Mesenchymal stem cell (in vitro differentiated cells and primary cell): ENCODE data around the gene CDC42BPB.

ENCODE experiments used
- DNase-seq: peaks from one replicate; pipeline ENCODE4 v3.0.0-alpha.2; 2013
- H2AFZ ChIP-seq: one replicate; pipeline ENCODE4 v1.6.1; 2013; ENCODE audit warnings: low read depth, mild to moderate bottlenecking, control low read depth, inconsistent platforms, low read length, moderate library complexity
- H2AK5ac ChIP-seq: 2 replicates; pipeline ENCODE4 v1.6.1; 2013; ENCODE audit warnings: low read length, moderate library complexity, mild to moderate bottlenecking, inconsistent platforms; ENCODE audit not compliant: severe bottlenecking
- H2BK120ac ChIP-seq: one replicate; pipeline ENCODE4 v1.6.1; 2013; ENCODE audit warnings: low read depth, mild to moderate bottlenecking, inconsistent platforms, low read length, moderate library complexity
- H2BK12ac ChIP-seq, 2 experiments: one replicate each; pipeline ENCODE4 v1.6.1; 2013; ENCODE audit warnings: inconsistent platforms in 2 of 2, low read length in 2 of 2, mild to moderate bottlenecking in 2 of 2, moderate library complexity in 2 of 2, control low read depth in 1 of 2
- H2BK15ac ChIP-seq: one replicate; pipeline ENCODE4 v1.6.1; 2013; ENCODE audit warnings: mild to moderate bottlenecking, low read depth, inconsistent platforms; ENCODE audit not compliant: poor library complexity, severe bottlenecking
- H2BK5ac ChIP-seq: 2 replicates; pipeline ENCODE4 v1.6.1; 2013; ENCODE audit warnings: low read depth, mild to moderate bottlenecking, low read length, control low read depth, inconsistent platforms; ENCODE audit not compliant: poor library complexity, severe bottlenecking
- H3K14ac ChIP-seq, 2 experiments: one replicate each; pipeline ENCODE4 v1.6.1; 2013; ENCODE audit warnings: inconsistent platforms in 2 of 2, low read length in 2 of 2, control low read depth in 1 of 2, mild to moderate bottlenecking in 1 of 2, moderate library complexity in 1 of 2
- H3K18ac ChIP-seq, 2 experiments: one replicate each; pipeline ENCODE4 v1.6.1; 2013; ENCODE audit warnings: inconsistent platforms in 2 of 2, low read length in 2 of 2, control low read depth in 1 of 2, low read depth in 1 of 2, mild to moderate bottlenecking in 1 of 2
- H3K23ac ChIP-seq, 2 experiments: one replicate each; pipeline ENCODE4 v1.6.1; 2013; ENCODE audit warnings: inconsistent platforms in 2 of 2, low read length in 2 of 2, mild to moderate bottlenecking in 2 of 2, moderate library complexity in 2 of 2, control low read depth in 1 of 2
- H3K27ac ChIP-seq: 2 replicates; pipeline ENCODE4 v1.5.1; 2013; ENCODE audit warnings: mild to moderate bottlenecking, moderate library complexity, low read length, control low read depth, inconsistent platforms; ENCODE audit not compliant: poor library complexity, severe bottlenecking
- H3K27me3 ChIP-seq, 2 experiments: 2 replicates each; pipeline versions ENCODE4 v1.6.1 to v1.7.0; 2013; ENCODE audit warnings: low read length in 2 of 2, mild to moderate bottlenecking in 2 of 2, moderate library complexity in 2 of 2, control low read depth in 1 of 2, inconsistent platforms in 1 of 2; ENCODE audit not compliant: control insufficient read depth in 1 of 2, insufficient read depth in 1 of 2
- H3K36me3 ChIP-seq, 2 experiments: 2 replicates each; pipeline versions ENCODE4 v1.6.1 to v1.7.0; 2013; ENCODE audit warnings: low read length in 2 of 2, control low read depth in 1 of 2, inconsistent platforms in 1 of 2, low read depth in 1 of 2, mild to moderate bottlenecking in 1 of 2; ENCODE audit not compliant: insufficient read depth in 2 of 2, control insufficient read depth in 1 of 2
- H3K4ac ChIP-seq, 2 experiments: one replicate each; pipeline ENCODE4 v1.6.1; 2013; ENCODE audit warnings: inconsistent platforms in 2 of 2, low read length in 2 of 2, mild to moderate bottlenecking in 2 of 2, moderate library complexity in 2 of 2, control low read depth in 1 of 2, low read depth in 1 of 2
- H3K4me1 ChIP-seq: 2 replicates; pipeline ENCODE4 v1.6.1; 2013; ENCODE audit warnings: low read depth, low read length, control low read depth; ENCODE audit not compliant: control insufficient read depth, insufficient read depth
- H3K4me2 ChIP-seq: 2 replicates; pipeline ENCODE4 v1.6.1; 2013; ENCODE audit warnings: low read length, mild to moderate bottlenecking, inconsistent platforms; ENCODE audit not compliant: poor library complexity, severe bottlenecking
- H3K4me3 ChIP-seq, 2 experiments: 2 replicates each; pipeline versions ENCODE4 v1.5.1 to v1.7.0; 2013; ENCODE audit warnings: low read length in 2 of 2, mild to moderate bottlenecking in 2 of 2, control low read depth in 1 of 2, low read depth in 1 of 2; ENCODE audit not compliant: insufficient read depth in 1 of 2
- H3K79me1 ChIP-seq: replicated peaks from 2 replicates; pipeline ENCODE4 v1.6.1; 2013; ENCODE audit warnings: mild to moderate bottlenecking, control low read depth, low read length, inconsistent platforms; ENCODE audit not compliant: poor library complexity, severe bottlenecking
- H3K9ac ChIP-seq: 2 replicates; pipeline ENCODE4 v1.7.0; 2013; ENCODE audit warnings: mild to moderate bottlenecking, low read length, moderate library complexity
- H3K9me3 ChIP-seq: 2 replicates; pipeline ENCODE4 v1.7.0; 2013; ENCODE audit warnings: mild to moderate bottlenecking, low read length; ENCODE audit not compliant: control insufficient read depth
- H4K8ac ChIP-seq: one replicate; pipeline ENCODE4 v1.6.1; 2013; ENCODE audit warnings: inconsistent platforms, mild to moderate bottlenecking, low read length, moderate library complexity
- H4K91ac ChIP-seq: one replicate; pipeline ENCODE4 v1.6.1; 2013; ENCODE audit warnings: mild to moderate bottlenecking, low read length, inconsistent platforms
- WGBS: methylation state at CpG from one replicate; pipeline ENCODE4 v1.1.7; 2013; ENCODE audit warnings: mixed read lengths; 5-methylcytosine and 5-hydroxymethylcytosine counted together

CDC42BPB gene

GRCh38 chr14:102943979-102944378 is 113.4 kb downstream of the CDC42BPB start:
- Histone ChIP-seq H2BK5ac (no peak overlapping the region), H4K8ac (no peak overlapping the region), H2BK120ac (no peak overlapping the region), H3K79me1 (peaks cover 32% of the 10 kb centered on the region), H3K9ac (no peak overlapping the region), H3K18ac (no peak overlapping the region), H3K27ac (no peak overlapping the region), H3K4me2 (no peak overlapping the region), H3K4me1 (peaks cover 5% of the 10 kb centered on the region), H3K4me3 (no peak overlapping the region), H3K23ac (no peak overlapping the region), H2BK15ac (no peak overlapping the region), H3K27me3 (no peaks in the 10 kb centered on the region), H4K91ac (no peak overlapping the region), H2AK5ac (no peak overlapping the region), H3K4ac (no peak overlapping the region), H3K36me3 (peaks cover 89% of the 10 kb centered on the region in 2 experiments), H3K9me3 (no peaks in the 10 kb centered on the region), H2AFZ (no peak overlapping the region), H2BK12ac (no peak overlapping the region), H3K14ac (no peak overlapping the region)
- DNase-seq = no peak
- WGBS = 98% methylated on average over 15 of the region's 15 CpGs

- H2BK12ac ChIP-seq = no peak overlapping the region
- no peak overlapping the region for H3K18ac ChIP-seq
- no peaks in the 10 kb centered on the region for H3K9me3 ChIP-seq
- H3K4me3 ChIP-seq = no peak overlapping the region
- no peak overlapping the region for H3K9ac ChIP-seq
- no peak overlapping the region for H2AFZ ChIP-seq
- no peak overlapping the region for H4K91ac ChIP-seq
- no peak overlapping the region for H2BK15ac ChIP-seq
- H3K36me3 ChIP-seq = peaks cover 86 to 87% of the 10 kb centered on the region in 2 experiments
- H3K79me1 ChIP-seq = peaks cover 32% of the 10 kb centered on the region
- H3K23ac ChIP-seq = no peak overlapping the region
- no peak overlapping the region for H4K8ac ChIP-seq
- no peak overlapping the region for H3K14ac ChIP-seq
- H3K4me2 ChIP-seq = no peak overlapping the region
- no peak overlapping the region for H2AK5ac ChIP-seq
- no peaks in the 10 kb centered on the region for H3K27me3 ChIP-seq
- no peak for DNase-seq
- no peak overlapping the region for H3K27ac ChIP-seq
- peaks cover 1% of the 10 kb centered on the region for H3K4me1 ChIP-seq
- H2BK120ac ChIP-seq = no peak overlapping the region
- H3K4ac ChIP-seq = no peak overlapping the region
- WGBS = over 99% methylated on average over 16 of the region's 16 CpGs
- H2BK5ac ChIP-seq = no peak overlapping the region
These were observed 113.9 kb downstream of the CDC42BPB start for GRCh38 chr14:102943454-102943853.

GRCh38 chr14:102942069-102942468 is 115.3 kb downstream of the CDC42BPB start:
- H2BK120ac ChIP-seq = no peak overlapping the region
- H3K9me3 ChIP-seq = no peaks in the 10 kb centered on the region
- no peak overlapping the region for H3K4ac ChIP-seq
- H3K27me3 ChIP-seq = no peaks in the 10 kb centered on the region
- H2AFZ ChIP-seq = no peak overlapping the region
- H3K23ac ChIP-seq = no peak overlapping the region
- no peak overlapping the region for H4K91ac ChIP-seq
- 96% methylated on average over 13 of the region's 13 CpGs for WGBS
- no peak overlapping the region for H3K14ac ChIP-seq
- H2BK5ac ChIP-seq = no peak overlapping the region
- H3K79me1 ChIP-seq = peaks cover 32% of the 10 kb centered on the region
- no peak for DNase-seq
- H3K27ac ChIP-seq = no peak overlapping the region
- H2AK5ac ChIP-seq = no peak overlapping the region
- H2BK15ac ChIP-seq = no peak overlapping the region
- no peak overlapping the region for H3K4me2 ChIP-seq
- peaks cover 1% of the 10 kb centered on the region for H3K4me1 ChIP-seq
- no peak overlapping the region for H3K18ac ChIP-seq
- peaks cover 91 to 93% of the 10 kb centered on the region in 2 experiments for H3K36me3 ChIP-seq
- no peak overlapping the region for H4K8ac ChIP-seq
- no peak overlapping the region for H3K9ac ChIP-seq
- H2BK12ac ChIP-seq = no peak overlapping the region
- H3K4me3 ChIP-seq = no peak overlapping the region

- H3K4me3 ChIP-seq = no peak overlapping the region
- no peak overlapping the region for H3K9ac ChIP-seq
- no peak overlapping the region for H2BK12ac ChIP-seq
- no peak overlapping the region for H4K8ac ChIP-seq
- H3K4ac ChIP-seq = no peak overlapping the region
- no peak overlapping the region for H4K91ac ChIP-seq
- H3K9me3 ChIP-seq = no peaks in the 10 kb centered on the region
- H2BK5ac ChIP-seq = no peak overlapping the region
- no peak overlapping the region for H3K4me2 ChIP-seq
- no peak overlapping the region for H3K23ac ChIP-seq
- H2BK15ac ChIP-seq = no peak overlapping the region
- peaks cover 1% of the 10 kb centered on the region for H3K4me1 ChIP-seq
- peaks cover 32% of the 10 kb centered on the region for H3K79me1 ChIP-seq
- H3K27ac ChIP-seq = no peak overlapping the region
- H3K36me3 ChIP-seq = peaks cover 92 to 93% of the 10 kb centered on the region in 2 experiments
- no peak overlapping the region for H3K14ac ChIP-seq
- no peak overlapping the region for H2AK5ac ChIP-seq
- 93% methylated on average over 10 of the region's 10 CpGs for WGBS
- H3K18ac ChIP-seq = no peak overlapping the region
- H2AFZ ChIP-seq = no peak overlapping the region
- DNase-seq = no peak
- no peaks in the 10 kb centered on the region for H3K27me3 ChIP-seq
- H2BK120ac ChIP-seq = no peak overlapping the region
These were observed 115.8 kb downstream of the CDC42BPB start for GRCh38 chr14:102941419-102942011.
